Karpas-422 (cell line): ENCODE results near the gene PRXL2C. TPM values are rescaled to one million over a fixed set of nuclear protein-coding genes. Genes with fewer than 3 reads are reported as not detected.
"Not testable (repeated sequence)": the region's sequence is repeated elsewhere in the genome, so short reads cannot be mapped to it uniquely, and the experiment has no call there.

Experiments used
- DNase-seq: peaks from one replicate; pipeline ENCODE4 v3.0.0-alpha.2; 2015
- H2AFZ ChIP-seq: fragments of 200-600 bp; sonication (generic); 2 replicates; pipeline ENCODE4 v1.6.1; 2014; ENCODE audit warnings: antibody characterized with exemption, low read length, mixed read lengths
- H3K27ac ChIP-seq: fragments of 200-600 bp; sonication (generic); 2 replicates; pipeline ENCODE4 v1.5.1; 2014; ENCODE audit warnings: mild to moderate bottlenecking, low read length, moderate library complexity
- H3K27me3 ChIP-seq: fragments of 200-600 bp; sonication (generic); 2 replicates; pipeline ENCODE4 v1.6.1; 2014; ENCODE audit warnings: low read length, mixed read lengths
- H3K36me3 ChIP-seq: fragments of 200-600 bp; sonication (generic); 2 replicates; pipeline ENCODE4 v1.6.1; 2014; ENCODE audit warnings: low read length, mixed read lengths; ENCODE audit not compliant: insufficient read depth
- H3K4me1 ChIP-seq: fragments of 200-600 bp; sonication (generic); 2 replicates; pipeline ENCODE4 v1.6.1; 2014; ENCODE audit warnings: mild to moderate bottlenecking, low read length, mixed read lengths
- H3K4me2 ChIP-seq: fragments of 200-600 bp; sonication (generic); 2 replicates; pipeline ENCODE4 v1.6.1; 2014; ENCODE audit warnings: low read length, low read depth, mild to moderate bottlenecking; ENCODE audit not compliant: poor library complexity, severe bottlenecking
- H3K4me3 ChIP-seq: fragments of 200-600 bp; sonication (generic); 2 replicates; pipeline ENCODE4 v1.5.1; 2014; ENCODE audit warnings: mild to moderate bottlenecking, antibody characterized with exemption, low read length, mixed read lengths
- H3K79me2 ChIP-seq: fragments of 200-600 bp; sonication (generic); 2 replicates; pipeline ENCODE4 v1.6.1; 2014; ENCODE audit warnings: mild to moderate bottlenecking, low read length, mixed read lengths
- H3K9ac ChIP-seq: fragments of 200-600 bp; sonication (generic); 2 replicates; pipeline ENCODE4 v1.6.0; 2014; ENCODE audit warnings: low read length
- H3K9me2 ChIP-seq: fragments of 200-600 bp; sonication (generic), shearing (Covaris generic); replicated peaks from 2 replicates; pipeline ENCODE4 v1.6.0; 2014; ENCODE audit warnings: mild to moderate bottlenecking, low read length, moderate library complexity; ENCODE audit not compliant: insufficient read depth
- H3K9me3 ChIP-seq: fragments of 300-700, 200-600 bp; sonication (generic); 2 replicates; pipeline ENCODE4 v1.6.1; 2014; ENCODE audit warnings: low read length, mixed read lengths
- H4K20me1 ChIP-seq: fragments of 200-600 bp; sonication (generic); 2 replicates; pipeline ENCODE4 v1.6.1; 2014; ENCODE audit warnings: mild to moderate bottlenecking, antibody characterized with exemption, low read length, low read depth; ENCODE audit not compliant: insufficient read depth
- total RNA-seq: library from RNA; depleted of rRNA; stranded (reverse); fragments of >200 nt; shearing (Covaris generic); gene quantifications from 2 replicates; pipeline ENCODE4 v1.2.3, GENCODE V29; 2014; ENCODE audit warnings: low replicate concordance

The PRXL2C gene
- total RNA-seq, 1 experiment from 2014 or later, result 1.9 TPM

DNA sequence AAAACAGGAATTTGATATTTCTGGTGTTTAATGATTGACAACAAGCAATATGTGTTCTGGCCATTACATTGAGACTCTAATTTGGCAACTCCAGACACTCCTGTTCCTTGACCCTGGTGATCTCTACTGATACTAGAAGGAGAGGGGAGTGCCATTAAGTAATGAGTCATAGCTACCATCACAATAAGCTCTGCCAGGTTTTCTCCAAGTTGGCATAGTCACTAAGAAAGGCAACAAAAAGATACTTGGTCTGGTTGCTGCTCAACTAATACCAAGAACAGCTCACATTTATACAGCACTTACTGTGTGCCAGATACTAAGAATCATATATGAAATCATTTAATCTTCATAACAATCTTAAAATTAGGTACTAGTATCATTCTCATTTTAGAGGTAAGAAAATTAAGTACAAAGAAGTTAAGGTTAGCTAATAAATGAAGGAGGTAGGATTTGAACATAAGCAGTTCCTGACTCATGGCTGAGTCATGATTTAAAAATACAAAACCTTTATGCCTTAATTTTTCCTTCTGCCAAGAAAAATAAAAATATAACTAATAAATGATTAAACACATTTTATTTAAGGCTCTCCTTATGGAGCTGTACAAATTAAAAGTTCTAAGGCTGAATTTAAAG, 19.9 kb upstream of the PRXL2C start:
- no peak overlapping the region for H2AFZ ChIP-seq
- no peak overlapping the region for H3K4me3 ChIP-seq
- H4K20me1 ChIP-seq, result no peaks in the 10 kb centered on the region
- H3K27ac ChIP-seq, result no peak overlapping the region
- no peaks in the 10 kb centered on the region for H3K27me3 ChIP-seq
- H3K4me2 ChIP-seq, result no peak overlapping the region
- no peaks in the 10 kb centered on the region for H3K9me3 ChIP-seq
- no peak overlapping the region for H3K9ac ChIP-seq
- no peaks in the 10 kb centered on the region for H3K9me2 ChIP-seq
- no peaks in the 10 kb centered on the region for H3K79me2 ChIP-seq
- no peaks in the 10 kb centered on the region for H3K4me1 ChIP-seq
- DNase-seq, result no peak
- no peaks in the 10 kb centered on the region for H3K36me3 ChIP-seq

DNA sequence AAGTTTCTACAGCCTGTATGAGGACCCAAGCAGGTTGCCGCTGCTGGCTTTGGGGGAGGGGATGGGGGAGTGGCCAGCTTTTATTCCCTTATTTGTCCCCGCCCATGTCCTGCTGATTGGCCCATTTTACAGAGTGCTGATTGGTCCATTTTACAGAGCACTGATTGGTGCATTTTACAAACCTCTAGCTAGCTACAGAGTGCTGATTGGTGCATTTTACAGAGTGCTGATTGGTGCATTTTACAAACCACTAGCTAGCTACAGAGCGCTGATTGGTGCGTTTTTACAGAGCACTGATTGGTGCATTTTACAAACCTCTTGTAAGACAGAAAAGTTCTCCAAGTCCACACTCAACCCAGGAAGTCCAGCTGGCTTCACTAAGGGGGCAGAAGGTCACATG, 18.7 kb upstream of the PRXL2C start:
- H3K79me2 ChIP-seq, DNase-seq, H3K9me2 ChIP-seq, H3K4me2 ChIP-seq, H3K4me1 ChIP-seq, H4K20me1 ChIP-seq, H3K27me3 ChIP-seq, H2AFZ ChIP-seq, H3K9ac ChIP-seq, H3K4me3 ChIP-seq, H3K27ac ChIP-seq, H3K9me3 ChIP-seq, H3K36me3 ChIP-seq: not testable (repeated sequence)

DNA sequence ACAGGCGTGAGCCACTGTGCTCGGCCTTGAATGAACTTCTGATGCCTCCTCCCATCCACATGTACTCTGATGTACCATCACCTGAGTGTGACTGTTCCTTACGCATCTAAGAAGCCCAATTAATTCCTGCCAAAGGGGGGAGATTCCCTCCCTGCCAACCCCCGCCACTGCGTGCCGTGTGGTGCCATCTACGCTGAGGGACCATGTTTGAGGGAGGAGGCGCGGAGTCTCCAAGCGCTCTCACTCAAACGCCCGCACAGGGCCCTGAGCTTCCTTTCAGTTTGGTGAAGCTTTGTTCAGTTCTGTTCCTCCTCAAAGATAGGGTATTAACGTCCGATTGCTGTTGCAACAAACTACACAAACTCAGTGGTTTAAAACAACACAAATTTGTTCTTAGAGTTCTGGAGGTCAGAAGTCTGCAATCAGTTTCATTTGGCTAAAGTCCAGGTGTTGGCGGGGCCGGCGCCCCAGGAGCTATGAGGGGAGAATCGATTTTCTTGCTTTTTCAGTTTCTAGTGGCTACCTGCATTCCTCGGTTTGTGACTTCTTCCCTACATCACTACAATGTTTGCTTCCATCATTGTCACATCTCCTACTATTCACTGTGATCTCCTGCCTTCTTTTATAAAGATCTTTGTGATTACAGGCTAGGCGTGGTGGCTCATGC, 13.9 kb upstream of the PRXL2C start:
- H3K9ac ChIP-seq, result no peak overlapping the region
- H3K4me2 ChIP-seq, result no peak overlapping the region
- H4K20me1 ChIP-seq, result no peaks in the 10 kb centered on the region
- no peaks in the 10 kb centered on the region for H3K36me3 ChIP-seq
- H3K4me3 ChIP-seq, result no peak overlapping the region
- no peaks in the 10 kb centered on the region for H3K27me3 ChIP-seq
- H3K9me3 ChIP-seq, result no peaks in the 10 kb centered on the region
- H3K9me2 ChIP-seq, result no peaks in the 10 kb centered on the region
- H3K4me1 ChIP-seq, result no peaks in the 10 kb centered on the region
- H2AFZ ChIP-seq, result no peak overlapping the region
- no peak overlapping the region for H3K27ac ChIP-seq
- no peaks in the 10 kb centered on the region for H3K79me2 ChIP-seq
- DNase-seq, result no peak

DNA sequence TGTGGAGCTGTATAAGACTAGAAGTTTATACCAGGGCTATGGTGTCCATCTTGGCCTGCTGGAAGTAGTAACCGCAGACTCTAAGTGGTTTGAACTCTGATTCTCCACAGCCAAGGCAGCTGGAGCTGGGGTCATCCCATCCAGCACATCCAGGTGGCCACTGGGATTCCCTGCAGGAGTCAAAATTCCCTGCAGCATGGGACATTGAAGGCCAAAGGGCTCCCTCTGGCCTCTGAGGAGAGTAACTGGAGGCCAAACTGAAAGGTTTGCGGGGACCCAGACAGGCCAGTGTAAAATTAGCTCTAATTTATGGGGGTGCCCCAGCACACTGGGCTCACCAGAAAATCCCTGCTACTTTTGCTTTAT, 12.2 kb upstream of the PRXL2C start:
- H3K9ac ChIP-seq, result no peak overlapping the region
- H3K4me1 ChIP-seq, result no peaks in the 10 kb centered on the region
- no peaks in the 10 kb centered on the region for H3K9me2 ChIP-seq
- no peaks in the 10 kb centered on the region for H3K9me3 ChIP-seq
- no peaks in the 10 kb centered on the region for H3K79me2 ChIP-seq
- H4K20me1 ChIP-seq, result no peaks in the 10 kb centered on the region
- H3K27ac ChIP-seq, result no peak overlapping the region
- H3K4me2 ChIP-seq, result no peak overlapping the region
- DNase-seq, result no peak
- H3K4me3 ChIP-seq, result no peak overlapping the region
- no peak overlapping the region for H2AFZ ChIP-seq
- H3K36me3 ChIP-seq, result no peaks in the 10 kb centered on the region
- no peaks in the 10 kb centered on the region for H3K27me3 ChIP-seq

DNA sequence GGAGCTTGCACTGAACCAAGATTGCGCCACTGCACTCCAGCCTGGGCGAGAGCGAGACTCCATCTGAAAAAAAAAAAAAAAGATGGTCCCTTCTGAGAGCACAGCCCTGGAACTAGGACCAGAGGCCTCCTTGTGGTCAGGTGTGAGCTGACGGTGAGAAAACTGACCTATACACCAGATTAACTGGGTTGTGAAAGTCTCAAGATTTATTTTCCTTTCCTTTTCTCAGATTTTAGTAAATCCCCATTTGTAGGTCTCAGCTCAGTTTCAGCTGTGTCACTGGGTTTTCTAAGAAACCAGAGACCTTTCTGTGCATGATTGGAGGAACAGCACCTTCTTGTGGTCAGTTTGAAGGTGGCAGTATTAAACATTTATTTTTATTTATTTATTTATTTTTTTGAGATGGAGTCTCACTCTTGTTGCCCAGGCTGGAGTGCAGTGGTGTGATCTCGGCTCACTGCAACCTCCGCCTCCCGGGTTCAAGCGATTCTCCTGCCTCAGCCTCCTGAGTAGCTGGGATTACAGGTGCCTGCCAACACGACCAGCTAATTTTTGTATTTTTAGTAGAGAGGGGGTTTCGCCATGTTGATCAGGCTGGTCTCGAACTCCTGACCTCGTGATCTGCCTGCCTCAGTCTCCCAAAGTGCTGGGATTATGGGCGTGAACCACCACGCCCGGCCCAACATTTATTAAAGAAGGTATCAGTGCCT, 11.7 kb upstream of the PRXL2C start:
- not testable (repeated sequence) for H2AFZ ChIP-seq, H3K27ac ChIP-seq, H3K4me3 ChIP-seq, H3K9me3 ChIP-seq, H3K79me2 ChIP-seq, H4K20me1 ChIP-seq, H3K9ac ChIP-seq, H3K4me1 ChIP-seq, H3K27me3 ChIP-seq, H3K4me2 ChIP-seq, H3K9me2 ChIP-seq, H3K36me3 ChIP-seq
- DNase-seq, result peak; percentile 68

DNA sequence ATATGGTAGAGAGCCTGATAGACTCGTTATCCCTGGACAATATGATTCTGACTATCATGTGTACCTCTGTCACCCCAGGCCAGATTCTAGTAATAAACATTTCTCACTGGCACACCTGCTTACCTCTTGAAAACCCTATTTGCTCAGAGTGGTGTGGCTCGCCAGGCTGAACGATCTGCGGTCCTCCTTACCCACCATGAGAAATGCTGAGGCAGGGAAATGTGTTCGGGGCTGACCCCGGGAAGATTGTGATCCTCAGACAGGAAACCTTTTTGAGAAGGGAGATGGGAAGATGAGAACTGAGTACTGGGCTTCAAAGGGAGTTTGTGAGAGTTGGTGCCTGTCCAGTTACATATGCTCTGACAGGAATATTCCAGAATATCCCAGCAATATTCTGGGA, 10.7 kb upstream of the PRXL2C start:
- H3K27ac ChIP-seq, result no peak overlapping the region
- no peak overlapping the region for H3K4me3 ChIP-seq
- no peak overlapping the region for H3K9ac ChIP-seq
- H4K20me1 ChIP-seq, result no peaks in the 10 kb centered on the region
- no peaks in the 10 kb centered on the region for H3K4me1 ChIP-seq
- H3K9me3 ChIP-seq, result no peaks in the 10 kb centered on the region
- H2AFZ ChIP-seq, result no peak overlapping the region
- H3K79me2 ChIP-seq, result no peaks in the 10 kb centered on the region
- no peaks in the 10 kb centered on the region for H3K27me3 ChIP-seq
- H3K36me3 ChIP-seq, result no peaks in the 10 kb centered on the region
- no peak overlapping the region for H3K4me2 ChIP-seq
- DNase-seq, result no peak
- H3K9me2 ChIP-seq, result no peaks in the 10 kb centered on the region

DNA sequence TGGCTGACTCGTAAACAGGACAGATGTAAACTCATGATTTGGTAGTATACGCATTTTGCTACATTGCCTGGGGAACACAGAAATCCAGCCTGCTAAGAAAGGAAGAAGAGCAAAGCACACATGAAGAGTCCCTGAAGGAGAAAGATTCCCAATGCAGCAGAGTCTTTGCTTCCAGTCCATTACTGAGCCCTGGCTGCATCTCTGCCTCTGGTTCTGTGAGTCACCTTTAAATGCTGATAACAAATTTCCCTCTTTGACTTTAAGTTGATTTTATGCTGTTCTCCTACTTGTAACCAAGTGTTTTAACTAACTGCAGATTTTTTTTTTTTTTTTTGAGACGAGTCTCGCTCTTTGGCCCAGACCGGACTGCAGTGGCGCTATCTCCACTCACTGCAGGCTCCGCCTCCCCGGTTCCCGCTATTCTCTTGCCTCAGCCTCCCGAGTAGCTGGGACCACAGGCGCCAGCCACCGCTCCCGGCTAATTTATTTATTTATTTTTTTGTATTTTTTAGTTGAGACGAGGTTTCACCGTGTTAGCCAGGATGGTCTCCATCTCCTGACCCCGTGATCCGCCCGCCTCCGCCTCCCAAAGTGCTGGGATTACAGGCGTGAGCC, 8.5 kb upstream of the PRXL2C start:
- Histone ChIP-seq H2AFZ (no peak overlapping the region), H3K9me2 (no peaks in the 10 kb centered on the region), H3K36me3 (no peaks in the 10 kb centered on the region), H3K79me2 (no peaks in the 10 kb centered on the region), H3K27ac (no peak overlapping the region), H3K4me3 (no peak overlapping the region), H3K9ac (no peak overlapping the region), H3K4me2 (no peak overlapping the region), H4K20me1 (no peaks in the 10 kb centered on the region), H3K9me3 (no peaks in the 10 kb centered on the region), H3K4me1 (no peaks in the 10 kb centered on the region), H3K27me3 (no peaks in the 10 kb centered on the region)
- DNase-seq, result no peak

DNA sequence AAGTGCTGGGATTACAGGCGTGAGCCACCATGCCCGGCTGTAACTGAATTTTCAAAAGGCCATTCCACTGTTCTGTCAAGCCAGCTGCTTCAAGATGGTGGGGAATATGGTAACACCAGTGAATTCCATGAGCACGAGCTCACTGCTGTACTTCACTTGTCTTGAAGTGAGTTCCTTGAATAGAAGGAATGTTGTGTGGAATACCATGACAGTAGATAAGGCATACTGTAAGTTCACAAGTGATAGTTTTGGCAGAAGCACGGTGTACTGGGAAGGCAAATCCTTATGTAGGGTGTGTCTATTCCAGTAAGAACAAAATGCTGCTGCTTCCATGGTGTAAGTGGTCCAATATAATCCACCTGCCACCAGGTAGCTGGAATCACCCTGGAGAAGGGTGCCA, 6.6 kb upstream of the PRXL2C start:
- no peak overlapping the region for H3K4me3 ChIP-seq
- no peak for DNase-seq
- H3K27ac ChIP-seq, result no peak overlapping the region
- no peak overlapping the region for H2AFZ ChIP-seq
- no peaks in the 10 kb centered on the region for H3K9me3 ChIP-seq
- H3K4me1 ChIP-seq, result no peaks in the 10 kb centered on the region
- H3K9ac ChIP-seq, result no peak overlapping the region
- H3K4me2 ChIP-seq, result no peak overlapping the region
- no peaks in the 10 kb centered on the region for H3K27me3 ChIP-seq
- no peaks in the 10 kb centered on the region for H3K9me2 ChIP-seq
- H3K79me2 ChIP-seq, result no peaks in the 10 kb centered on the region
- no peaks in the 10 kb centered on the region for H4K20me1 ChIP-seq
- H3K36me3 ChIP-seq, result no peaks in the 10 kb centered on the region
